H9 (cell line): Measurements from ENCODE around the gene FTO. TPM values are rescaled to one million over a fixed set of nuclear protein-coding genes. Genes with fewer than 3 reads are reported as not detected.

Experiments used
- DNase-seq: peaks from one replicate; pipeline ENCODE4 v3.0.0-alpha.2; 2017
- H2AFZ ChIP-seq: one replicate; pipeline ENCODE4 v1.6.1; 2013; ENCODE audit warnings: mild to moderate bottlenecking, low read length, control low read depth, moderate library complexity
- H2AK5ac ChIP-seq: 2 replicates; pipeline ENCODE4 v1.6.1; 2013; ENCODE audit warnings: low read length, control low read depth, mixed read lengths; ENCODE audit not compliant: insufficient read length
- H2BK120ac ChIP-seq: one replicate; pipeline ENCODE4 v1.6.1; 2013; ENCODE audit warnings: low read depth, mild to moderate bottlenecking, low read length, control low read depth, inconsistent platforms; ENCODE audit not compliant: poor library complexity, severe bottlenecking
- H2BK12ac ChIP-seq: 2 replicates; pipeline ENCODE4 v1.6.1; 2013; ENCODE audit warnings: low read length, control low read depth, mixed read lengths, low read depth; ENCODE audit not compliant: insufficient read length
- H2BK15ac ChIP-seq: 2 replicates; pipeline ENCODE4 v1.6.1; 2013; ENCODE audit warnings: low read depth, low read length, control low read depth
- H2BK20ac ChIP-seq: one replicate; pipeline ENCODE4 v1.6.1; 2013; ENCODE audit warnings: low read depth, mild to moderate bottlenecking, low read length, control low read depth, inconsistent platforms; ENCODE audit not compliant: poor library complexity, severe bottlenecking
- H2BK5ac ChIP-seq: 2 replicates; pipeline ENCODE4 v1.6.1; 2013; ENCODE audit warnings: low read length, control low read depth, mixed read lengths; ENCODE audit not compliant: insufficient read length
- H3K14ac ChIP-seq: 2 replicates; pipeline ENCODE4 v1.6.1; 2013; ENCODE audit warnings: low read length, control low read depth; ENCODE audit not compliant: insufficient read depth
- H3K18ac ChIP-seq: 2 replicates; pipeline ENCODE4 v1.6.1; 2013; ENCODE audit warnings: low read depth, mild to moderate bottlenecking, mixed read lengths, low read length, control low read depth; ENCODE audit not compliant: insufficient read length
- H3K23ac ChIP-seq: 2 replicates; pipeline ENCODE4 v1.6.1; 2013; ENCODE audit warnings: low read length, control low read depth, mixed read lengths, low read depth; ENCODE audit not compliant: insufficient read length
- H3K23me2 ChIP-seq: 2 replicates; pipeline ENCODE4 v1.6.1; 2013; ENCODE audit warnings: low read depth, mild to moderate bottlenecking, mixed read lengths, low read length, control low read depth; ENCODE audit not compliant: insufficient read length, poor library complexity, severe bottlenecking
- H3K27ac ChIP-seq: 2 replicates; pipeline ENCODE4 v1.5.1; 2013; ENCODE audit warnings: low read length, control low read depth, mixed read lengths, low read depth; ENCODE audit not compliant: insufficient read length
- H3K27me3 ChIP-seq: 2 replicates; pipeline ENCODE4 v1.6.1; 2013; ENCODE audit warnings: low read length, control low read depth, inconsistent platforms; ENCODE audit not compliant: insufficient read depth
- H3K4ac ChIP-seq: 2 replicates; pipeline ENCODE4 v1.6.1; 2013; ENCODE audit warnings: low read depth, mild to moderate bottlenecking, control low read depth, inconsistent platforms, low read length, moderate library complexity
- H3K4me1 ChIP-seq: 2 replicates; pipeline ENCODE4 v1.6.1; 2013; ENCODE audit warnings: low read length, control low read depth, inconsistent platforms; ENCODE audit not compliant: insufficient read depth
- H3K4me2 ChIP-seq: 2 replicates; pipeline ENCODE4 v1.6.1; 2013; ENCODE audit warnings: low read length, control low read depth, mixed read lengths; ENCODE audit not compliant: insufficient read length, insufficient read depth
- H3K56ac ChIP-seq: 2 replicates; pipeline ENCODE4 v1.6.1; 2013; ENCODE audit warnings: low read depth, mild to moderate bottlenecking, mixed read lengths, low read length, control low read depth; ENCODE audit not compliant: insufficient read length
- H3K79me1 ChIP-seq: 2 replicates; pipeline ENCODE4 v1.6.1; 2013; ENCODE audit warnings: low read depth, mild to moderate bottlenecking, moderate library complexity, low read length, control low read depth, inconsistent platforms; ENCODE audit not compliant: insufficient read depth, poor library complexity, severe bottlenecking
- H3K79me2 ChIP-seq: 2 replicates; pipeline ENCODE4 v1.6.1; 2013; ENCODE audit warnings: low read length, control low read depth, inconsistent platforms; ENCODE audit not compliant: insufficient read depth
- H3K9ac ChIP-seq: 2 replicates; pipeline ENCODE4 v1.6.1; 2013; ENCODE audit warnings: low read length, control low read depth, mixed read lengths; ENCODE audit not compliant: insufficient read length; ENCODE audit errors: extremely low read depth
- H3K9me3 ChIP-seq: one replicate; pipeline ENCODE4 v1.6.1; 2013; ENCODE audit warnings: low read depth, low read length, inconsistent platforms; ENCODE audit not compliant: control insufficient read depth
- H3T11ph ChIP-seq: one replicate; pipeline ENCODE4 v1.6.1; 2013; ENCODE audit warnings: mild to moderate bottlenecking, low read length, control low read depth, inconsistent platforms
- H4K20me1 ChIP-seq: one replicate; pipeline ENCODE4 v1.6.1; 2013; ENCODE audit not compliant: control insufficient read depth, insufficient read length, insufficient read depth
- H4K5ac ChIP-seq: 2 replicates; pipeline ENCODE4 v1.6.1; 2013; ENCODE audit warnings: low read depth, mild to moderate bottlenecking, mixed read lengths, low read length, control low read depth; ENCODE audit not compliant: insufficient read length
- H4K8ac ChIP-seq: replicated peaks from 2 replicates; pipeline ENCODE4 v1.6.1; 2013; ENCODE audit warnings: low read length, control low read depth, mixed read lengths, low read depth; ENCODE audit not compliant: insufficient read length
- H4K91ac ChIP-seq: 2 replicates; pipeline ENCODE4 v1.6.1; 2013; ENCODE audit warnings: low read depth, mild to moderate bottlenecking, moderate library complexity, mixed read lengths, low read length, control low read depth; ENCODE audit not compliant: insufficient read length
- H3K27ac Mint-ChIP-seq, 3 experiments: 2 replicates in 2 of 3; 3 replicates in 1 of 3; pipeline ENCODE4 v1.8.0; 2020 to 2021; ENCODE audit warnings: mixed read lengths in 3 of 3, mild to moderate bottlenecking in 1 of 3, moderate library complexity in 1 of 3
- H3K27me3 Mint-ChIP-seq: 2 replicates; pipeline ENCODE4 v1.8.0; 2021; ENCODE audit warnings: low read depth, mild to moderate bottlenecking, moderate library complexity, mixed read lengths
- H3K36me3 Mint-ChIP-seq, 3 experiments: 2 replicates in 2 of 3; 3 replicates in 1 of 3; pipeline ENCODE4 v1.8.0; 2020 to 2021; ENCODE audit warnings: low read depth in 3 of 3, mixed read lengths in 3 of 3; ENCODE audit not compliant: insufficient read depth in 1 of 3
- H3K4me1 Mint-ChIP-seq, 2 experiments: 2 replicates each; pipeline ENCODE4 v1.8.0; 2020; ENCODE audit warnings: mixed read lengths in 2 of 2
- H3K4me3 Mint-ChIP-seq, 2 experiments: 2 replicates in 1 of 2; 3 replicates in 1 of 2; pipeline ENCODE4 v1.8.0; 2020 to 2021; ENCODE audit warnings: mild to moderate bottlenecking in 2 of 2, mixed read lengths in 2 of 2, moderate library complexity in 1 of 2
- H3K9me3 Mint-ChIP-seq, 2 experiments: 2 replicates in 1 of 2; 3 replicates in 1 of 2; pipeline ENCODE4 v1.8.0; 2020; ENCODE audit warnings: mild to moderate bottlenecking in 2 of 2, mixed read lengths in 2 of 2, moderate library complexity in 1 of 2
- CTCF ChIP-seq: fragments of 200-600 bp; sonication (generic); conservative IDR thresholded peaks from 3 replicates; pipeline ENCODE4 v1.8.0; 2021; ENCODE audit warnings: antibody characterized with exemption, mild to moderate bottlenecking
- WGBS: extraction: QIAGEN DNeasy Blood & Tissue Kit; methylation state at CpG from one replicate; pipeline ENCODE4 v1.1.7; 2013; ENCODE audit warnings: missing lambda C conversion rate, low lambda C conversion rate, mixed read lengths; ENCODE audit not compliant: insufficient read length; ENCODE audit errors: extremely low coverage; 5-methylcytosine and 5-hydroxymethylcytosine counted together
- total RNA-seq: library from RNA; stranded (reverse); gene quantifications from 2 replicates; pipeline ENCODE4 v1.2.1, GENCODE V29; 2021

The FTO gene
- total RNA-seq, 1 experiment from 2014 or later: 67.9 TPM

GRCh38 chr16:54040480-54040879 lies 336.5 kb downstream of the FTO start:
- Histone ChIP-seq H3K4me2 (no peak overlapping the region), H3K23me2 (no peaks in the 10 kb centered on the region), H3K9me3 (no peaks in the 10 kb centered on the region), H3K4ac (no peak overlapping the region), H2BK15ac (no peak overlapping the region), H3K79me1 (no peaks in the 10 kb centered on the region), H3K18ac (no peak overlapping the region), H3K14ac (no peak overlapping the region), H3K56ac (no peak overlapping the region), H3K27me3 (no peaks in the 10 kb centered on the region), H3K27ac (no peak overlapping the region), H4K5ac (no peak overlapping the region), H2BK12ac (no peak overlapping the region), H4K20me1 (no peaks in the 10 kb centered on the region), H4K8ac (no peak overlapping the region), H4K91ac (no peak overlapping the region), H2BK120ac (no peak overlapping the region), H2BK5ac (no peak overlapping the region), H2AK5ac (no peak overlapping the region), H3K23ac (no peak overlapping the region), H3K9ac (no peak overlapping the region), H3T11ph (no peak overlapping the region), H3K4me1 (peaks cover 3% of the 10 kb centered on the region; the same call in 1 of the 2 replicates), H2BK20ac (no peak overlapping the region), H3K79me2 (no peaks in the 10 kb centered on the region), H2AFZ (no peak overlapping the region)
- H3K36me3 Mint-ChIP-seq: peaks cover 8 to 20% (median 10%) of the 10 kb centered on the region in 3 experiments
- no peak for TF ChIP-seq CTCF
- no peak overlapping the region for H3K27ac Mint-ChIP-seq
- DNase-seq: no peak
- no peaks in the 10 kb centered on the region for H3K27me3 Mint-ChIP-seq
- H3K4me3 Mint-ChIP-seq: no peak overlapping the region
- H3K9me3 Mint-ChIP-seq: peaks cover 5 to 8% of the 10 kb centered on the region in 2 experiments
- H3K4me1 Mint-ChIP-seq: peaks cover 19 to 22% of the 10 kb centered on the region in 2 experiments
- WGBS: no CpG with 5 or more reads among the region's 5 CpGs
